Measurements from ENCODE around the gene QRFP.

DNA sequence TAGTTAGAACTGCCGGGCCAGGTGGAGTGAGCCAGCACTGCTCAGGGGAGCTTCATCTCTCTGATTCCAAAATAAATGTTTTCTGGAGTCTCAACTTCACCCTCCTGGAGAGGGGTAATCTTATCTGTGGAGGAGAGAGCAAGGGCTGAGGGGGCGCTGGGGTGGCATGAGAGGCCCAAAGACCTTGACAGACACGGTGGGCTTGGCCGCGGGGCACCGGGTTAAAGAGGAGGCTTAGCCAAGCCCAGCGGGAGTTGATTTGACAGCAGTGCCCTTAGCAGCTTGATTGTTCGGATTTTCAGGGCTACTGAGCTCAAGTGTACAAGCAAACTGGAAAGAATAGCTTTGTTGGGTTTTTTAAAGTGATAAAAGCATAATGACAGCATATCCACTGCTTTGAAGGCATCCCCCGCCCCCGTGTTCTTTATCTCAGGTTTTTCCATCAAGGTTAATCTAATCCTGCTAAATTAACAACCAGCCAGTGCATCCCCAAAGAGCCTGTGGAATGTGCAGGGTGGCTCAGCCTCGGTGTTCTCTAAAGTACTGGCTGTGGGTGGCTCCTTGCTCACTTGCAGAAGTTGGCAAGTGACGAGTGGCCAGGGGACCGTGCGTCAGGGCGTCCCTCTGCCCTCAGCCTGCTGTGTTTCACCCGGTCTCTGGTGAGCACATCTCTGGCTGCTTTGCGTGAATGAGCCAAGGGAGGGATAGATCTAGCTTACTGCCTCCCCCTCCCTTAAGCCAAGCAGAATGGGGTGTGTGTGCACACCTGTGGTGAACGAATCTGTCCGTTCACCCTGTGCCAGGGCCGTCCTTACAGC, 5.5 kb downstream of the QRFP start:
- no peak for TF ChIP-seq BCL11B (tag by site-specific recombination; IDR thresholded peaks at IDR 0.05; ENCODE audit: low read depth)
- no peak for TF ChIP-seq ZNF274 (IDR thresholded peaks at IDR 0.05; ENCODE audit: low read length)
- no peak for TF ChIP-seq ZNF274 (tag by site-specific recombination; IDR thresholded peaks at IDR 0.05; ENCODE audit: borderline replicate concordance)
- no peak for TF ChIP-seq CTCF (tag by site-specific recombination; IDR thresholded peaks at IDR 0.05)
- TF ChIP-seq YY1 (tag by site-specific recombination; IDR thresholded peaks at IDR 0.05), result no peak
- no peak for TF ChIP-seq ZNF433 (tag by site-specific recombination; IDR thresholded peaks at IDR 0.05; ENCODE audit: low read depth)
- no peak for TF ChIP-seq ZBTB8A (tag by site-specific recombination; IDR thresholded peaks at IDR 0.05)
- TF ChIP-seq, protein P1, sequence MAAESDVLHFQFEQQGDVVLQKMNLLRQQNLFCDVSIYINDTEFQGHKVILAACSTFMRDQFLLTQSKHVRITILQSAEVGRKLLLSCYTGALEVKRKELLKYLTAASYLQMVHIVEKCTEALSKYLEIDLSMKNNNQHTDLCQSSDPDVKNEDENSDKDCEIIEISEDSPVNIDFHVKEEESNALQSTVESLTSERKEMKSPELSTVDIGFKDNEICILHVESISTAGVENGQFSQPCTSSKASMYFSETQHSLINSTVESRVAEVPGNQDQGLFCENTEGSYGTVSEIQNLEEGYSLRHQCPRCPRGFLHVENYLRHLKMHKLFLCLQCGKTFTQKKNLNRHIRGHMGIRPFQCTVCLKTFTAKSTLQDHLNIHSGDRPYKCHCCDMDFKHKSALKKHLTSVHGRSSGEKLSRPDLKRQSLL (tag by site-specific recombination; IDR thresholded peaks at IDR 0.05), result no peak

Data from HEK293 (cell line).